ENCODE data around the gene THAP5. TPM values are rescaled to one million over a fixed set of nuclear protein-coding genes. Genes with fewer than 3 reads are reported as not detected.

Gene THAP5
- polyA plus RNA-seq, 1 of the 3 experiments (the other 2 are of a cell fraction): 4.2 TPM

GRCh38 chr7:108592646-108593201 is 23.2 kb upstream of the THAP5 start:
- TF ChIP-seq, protein P1, sequence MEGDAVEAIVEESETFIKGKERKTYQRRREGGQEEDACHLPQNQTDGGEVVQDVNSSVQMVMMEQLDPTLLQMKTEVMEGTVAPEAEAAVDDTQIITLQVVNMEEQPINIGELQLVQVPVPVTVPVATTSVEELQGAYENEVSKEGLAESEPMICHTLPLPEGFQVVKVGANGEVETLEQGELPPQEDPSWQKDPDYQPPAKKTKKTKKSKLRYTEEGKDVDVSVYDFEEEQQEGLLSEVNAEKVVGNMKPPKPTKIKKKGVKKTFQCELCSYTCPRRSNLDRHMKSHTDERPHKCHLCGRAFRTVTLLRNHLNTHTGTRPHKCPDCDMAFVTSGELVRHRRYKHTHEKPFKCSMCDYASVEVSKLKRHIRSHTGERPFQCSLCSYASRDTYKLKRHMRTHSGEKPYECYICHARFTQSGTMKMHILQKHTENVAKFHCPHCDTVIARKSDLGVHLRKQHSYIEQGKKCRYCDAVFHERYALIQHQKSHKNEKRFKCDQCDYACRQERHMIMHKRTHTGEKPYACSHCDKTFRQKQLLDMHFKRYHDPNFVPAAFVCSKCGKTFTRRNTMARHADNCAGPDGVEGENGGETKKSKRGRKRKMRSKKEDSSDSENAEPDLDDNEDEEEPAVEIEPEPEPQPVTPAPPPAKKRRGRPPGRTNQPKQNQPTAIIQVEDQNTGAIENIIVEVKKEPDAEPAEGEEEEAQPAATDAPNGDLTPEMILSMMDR (IDR thresholded peaks at IDR 0.05): peak; percentile 48
- TF ChIP-seq, protein P2, sequence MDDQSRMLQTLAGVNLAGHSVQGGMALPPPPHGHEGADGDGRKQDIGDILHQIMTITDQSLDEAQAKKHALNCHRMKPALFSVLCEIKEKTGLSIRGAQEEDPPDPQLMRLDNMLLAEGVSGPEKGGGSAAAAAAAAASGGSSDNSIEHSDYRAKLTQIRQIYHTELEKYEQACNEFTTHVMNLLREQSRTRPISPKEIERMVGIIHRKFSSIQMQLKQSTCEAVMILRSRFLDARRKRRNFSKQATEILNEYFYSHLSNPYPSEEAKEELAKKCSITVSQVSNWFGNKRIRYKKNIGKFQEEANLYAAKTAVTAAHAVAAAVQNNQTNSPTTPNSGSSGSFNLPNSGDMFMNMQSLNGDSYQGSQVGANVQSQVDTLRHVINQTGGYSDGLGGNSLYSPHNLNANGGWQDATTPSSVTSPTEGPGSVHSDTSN (IDR thresholded peaks at IDR 0.05): no peak
- TF ChIP-seq RFX5 (IDR thresholded peaks at IDR 0.05; ENCODE audit: low read length) (peak; percentile 58; the same call in 1 of the 2 replicates), RCOR1 (IDR thresholded peaks at IDR 0.05; ENCODE audit: low read length) (peak; percentile 94), GABPA (IDR thresholded peaks at IDR 0.05; ENCODE audit: low read depth) (no peak), CHD2 (IDR thresholded peaks at IDR 0.05; ENCODE audit: low read length, partially characterized antibody) (peak; percentile 61), RAD21 (IDR thresholded peaks at IDR 0.05; ENCODE audit: low read length) (peak; percentile 95), SMC3 (IDR thresholded peaks at IDR 0.05; ENCODE audit: low read depth, low read length) (peak; percentile 57), EP300 (IDR thresholded peaks at IDR 0.05; ENCODE audit: borderline replicate concordance in 1 of 2, low read depth in 1 of 2, low read length in 1 of 2) (peak in 1 of 2 experiments; percentile 80; a peak in 2 of 4 replicates), MXI1 (IDR thresholded peaks at IDR 0.05; ENCODE audit: low read depth, low read length) (0 out of 2 replicates have a peak, but pooled peaks have one; percentile 24), YY1 (IDR thresholded peaks at IDR 0.05; ENCODE audit: low read depth) (no peak)
- ChIA-PET POLR2A (interaction anchor here (0.6 kb wide), 1 partner anchor 501 kb away, joined by 4 read pairs; no protein-coding TSS in a partner anchor), CTCF (interaction anchor here (0.6 to 2.2 kb wide), 26 partner anchors 9 to 559 kb away, joined by 3 to 31 read pairs (median 4); no protein-coding TSS in a partner anchor)
- Histone ChIP-seq H3K4me3 (ENCODE audit: low read depth in 2 of 2, low read length in 1 of 2) (no peak overlapping the region), H3K4me2 (no peak overlapping the region), H3K27ac (ENCODE audit: low read depth in 2 of 2, low read length in 1 of 2) (no peak overlapping the region), H3K9me3 (no peaks in the 10 kb centered on the region), H3K9ac (no peak overlapping the region), H3K36me3 (replicated peaks in 1 of 2; ENCODE audit: control insufficient read depth in 1 of 2, insufficient read depth in 2 of 2, low read length in 1 of 2) (no peaks in the 10 kb centered on the region), H3K79me2 (ENCODE audit: insufficient read depth) (no peaks in the 10 kb centered on the region), H3K4me1 (ENCODE audit: control insufficient read depth in 1 of 2, insufficient read depth in 2 of 2, low read depth in 1 of 2, low read length in 1 of 2) (peaks cover 0 to 6% of the 10 kb centered on the region in 2 experiments; a peak in 2 of 4 replicates), H4K20me1 (ENCODE audit: insufficient read depth) (no peaks in the 10 kb centered on the region), H3K9me2 (no peaks in the 10 kb centered on the region), H3K27me3 (ENCODE audit: insufficient read depth) (no peaks in the 10 kb centered on the region), H2AFZ (ENCODE audit: low read depth) (no peak overlapping the region), H3F3A (replicated peaks; ENCODE audit: insufficient read depth) (no peaks in the 10 kb centered on the region)
- DNase-seq: peak; percentile 76
- WGBS (ENCODE audit: low lambda C conversion rate): 4% methylated on average over 3 of the region's 3 CpGs

DNA sequence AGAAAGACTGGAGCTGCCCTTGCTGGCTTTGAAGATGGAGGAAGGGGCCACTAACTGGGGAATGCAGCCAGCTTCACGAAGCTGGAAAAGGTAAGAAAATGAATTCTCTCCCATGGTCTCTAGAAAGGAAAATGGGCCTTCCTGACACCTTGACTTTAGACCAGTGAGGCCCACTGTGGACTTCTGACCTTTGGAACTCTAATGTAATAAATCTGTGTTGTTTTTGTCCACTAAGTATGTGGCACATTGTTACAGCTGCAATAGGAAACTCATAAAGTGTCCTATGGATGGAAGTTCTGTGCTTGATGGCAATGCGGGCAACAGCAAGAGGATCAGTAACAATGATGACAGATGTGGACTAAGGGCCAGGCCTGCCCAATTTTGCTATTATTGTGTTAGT is 21.1 kb upstream of the THAP5 start:
- no peak overlapping the region for H3K27ac ChIP-seq (ENCODE audit: low read depth in 2 of 2, low read length in 1 of 2)
- no peaks in the 10 kb centered on the region for H3K27me3 ChIP-seq (ENCODE audit: insufficient read depth)
- POLR2A ChIA-PET: no interaction called here
- no peaks in the 10 kb centered on the region for H3F3A ChIP-seq (replicated peaks; ENCODE audit: insufficient read depth)
- H2AFZ ChIP-seq (ENCODE audit: low read depth): no peak overlapping the region
- H3K4me2 ChIP-seq: no peak overlapping the region
- H3K36me3 ChIP-seq (replicated peaks in 1 of 2; ENCODE audit: control insufficient read depth in 1 of 2, insufficient read depth in 2 of 2, low read length in 1 of 2): no peaks in the 10 kb centered on the region
- no peaks in the 10 kb centered on the region for H4K20me1 ChIP-seq (ENCODE audit: insufficient read depth)
- CTCF ChIA-PET: interaction anchor here (0.9 kb wide), 1 partner anchor 27 kb away, joined by 3 read pairs; no protein-coding TSS in a partner anchor
- no peaks in the 10 kb centered on the region for H3K9me2 ChIP-seq
- 50% methylated on average over 2 of the region's 2 CpGs for WGBS (ENCODE audit: low lambda C conversion rate)
- no peak overlapping the region for H3K9ac ChIP-seq
- peaks cover 0 to 6% of the 10 kb centered on the region in 2 experiments; a peak in 2 of 4 replicates for H3K4me1 ChIP-seq (ENCODE audit: control insufficient read depth in 1 of 2, insufficient read depth in 2 of 2, low read depth in 1 of 2, low read length in 1 of 2)
- DNase-seq: no peak
- no peaks in the 10 kb centered on the region for H3K9me3 ChIP-seq
- no peak overlapping the region for H3K4me3 ChIP-seq (ENCODE audit: low read depth in 2 of 2, low read length in 1 of 2)
- no peak for TF ChIP-seq NRF1 (IDR thresholded peaks at IDR 0.05; ENCODE audit: low read depth, low read length)
- no peak for TF ChIP-seq YY1 (IDR thresholded peaks at IDR 0.05; ENCODE audit: low read depth)
- TF ChIP-seq TEAD4 (IDR thresholded peaks at IDR 0.05; ENCODE audit: borderline replicate concordance, insufficient read depth): no peak
- H3K79me2 ChIP-seq (ENCODE audit: insufficient read depth): no peaks in the 10 kb centered on the region
